HepG2 (cell line): ENCODE measurements around the gene FGD4. TPM values are rescaled to one million over a fixed set of nuclear protein-coding genes. Genes with fewer than 3 reads are reported as not detected.

Source experiments
- ATAC-seq: fragments of 200-7000 bp; cut with Tn5 transposase; 3 replicates; pipeline ENCODE4 v1.9.1; 2020; ENCODE audit warnings: mild to moderate bottlenecking, moderate library complexity
- BruUV-seq: library from RNA; stranded (reverse); fragments of 400-500 nt; replicated peaks from 2 replicates; lab custom pipeline; 2021; lab: Mats Ljungman, UMichigan
- CTCF ChIA-PET: fragments of 300-600 bp; formaldehyde crosslinking; extraction: SDS; loops from one replicate; lab custom pipeline; 2021; ENCODE audit warnings: low total read pairs, inconsistent platforms, low intra/inter-chr PET ratio; lab: Yijun Ruan, JAX
- POLR2A ChIA-PET: fragments of 350-600 bp; sonication (Branson Sonifier 250); formaldehyde crosslinking; loops from one replicate; lab custom pipeline; 2020; ENCODE audit warnings: antibody characterized with exemption, inconsistent platforms; lab: Yijun Ruan, JAX
- DNase-seq: peaks from one replicate; pipeline ENCODE4 v3.0.0-alpha.2; 2015; ENCODE audit warnings: low spot score
- FAIRE-seq: peaks from 3 replicates; lab custom pipeline; 2011; peaks lifted over from hg19 to GRCh38; lab: Jason Lieb, UNC
- H2AFZ ChIP-seq: one replicate; pipeline ENCODE4 v1.6.1; 2011; ENCODE audit warnings: low read length, inconsistent platforms
- H3K27ac ChIP-seq: fragments of 300-600 bp; 3 replicates; pipeline ENCODE4 v1.8.0; 2011; ENCODE audit warnings: mixed run types, mild to moderate bottlenecking, mixed read lengths, low read length, inconsistent platforms; ENCODE audit not compliant: insufficient read depth; ENCODE audit errors: extremely low read length
- H3K27me3 ChIP-seq, 2 experiments: fragments of 200-600 bp in 1 of 2; 2 replicates in 1 of 2; 3 replicates in 1 of 2; pipeline versions ENCODE4 v1.6.0 to v1.8.0; 2011; ENCODE audit warnings: low read length in 2 of 2, mild to moderate bottlenecking in 2 of 2, moderate library complexity in 2 of 2, inconsistent platforms in 1 of 2; ENCODE audit not compliant: insufficient read depth in 2 of 2, control insufficient read depth in 1 of 2
- H3K36me3 ChIP-seq, 2 experiments: fragments of 200-600 bp in 1 of 2; replicated peaks in 1 of 2; 2 replicates in 1 of 2; 3 replicates in 1 of 2; pipeline versions ENCODE4 v1.5.1 to v1.8.0; 2011; ENCODE audit warnings: low read length in 2 of 2, inconsistent platforms in 1 of 2; ENCODE audit not compliant: insufficient read depth in 2 of 2, control insufficient read depth in 1 of 2
- H3K4me1 ChIP-seq: 2 replicates; pipeline ENCODE4 v1.5.1; 2012; ENCODE audit warnings: low read length, inconsistent platforms; ENCODE audit not compliant: insufficient read depth
- H3K4me2 ChIP-seq: 2 replicates; pipeline ENCODE4 v1.6.0; 2011; ENCODE audit warnings: low read depth, low read length, inconsistent platforms
- H3K4me3 ChIP-seq, 3 experiments: fragments of 200-600 bp in 1 of 3; sonication (generic), shearing (Covaris generic) in 1 of 3; replicated peaks in 1 of 3; 2 replicates each; pipeline ENCODE4 v1.5.1; 2011 to 2016; ENCODE audit warnings: low read length in 3 of 3, inconsistent platforms in 2 of 3, low read depth in 2 of 3, mild to moderate bottlenecking in 2 of 3, control low read depth in 1 of 3, mixed read lengths in 1 of 3; ENCODE audit not compliant: insufficient read depth in 1 of 3
- H3K79me2 ChIP-seq: one replicate; pipeline ENCODE4 v1.6.1; 2011; ENCODE audit warnings: low read length, inconsistent platforms; ENCODE audit not compliant: insufficient read depth
- H3K9ac ChIP-seq: 2 replicates; pipeline ENCODE4 v1.6.0; 2011; ENCODE audit warnings: mild to moderate bottlenecking, low read depth, low read length, inconsistent platforms; ENCODE audit not compliant: insufficient read depth
- H3K9me3 ChIP-seq: 2 replicates; pipeline ENCODE4 v1.5.1; 2012; ENCODE audit warnings: mild to moderate bottlenecking, low read length
- H4K20me1 ChIP-seq: 2 replicates; pipeline ENCODE4 v1.6.0; 2011; ENCODE audit warnings: inconsistent platforms, mild to moderate bottlenecking, low read length, moderate library complexity; ENCODE audit not compliant: insufficient read depth
- CEBPG ChIP-seq: IDR thresholded peaks from 2 replicates; pipeline ENCODE4 v1.6.1; 2016
- ELF4 ChIP-seq: sonication (generic); formaldehyde crosslinking; IDR thresholded peaks from 2 replicates; pipeline ENCODE4 v1.5.0; 2020; ENCODE audit warnings: missing genetic modification reagents, mild to moderate bottlenecking, moderate library complexity, borderline replicate concordance
- HMGXB3 ChIP-seq: sonication (generic); formaldehyde crosslinking; IDR thresholded peaks from 2 replicates; pipeline ENCODE4 v1.4.0; 2020; ENCODE audit warnings: missing genetic modification reagents, borderline replicate concordance
- HOXA3 ChIP-seq: sonication (generic); formaldehyde crosslinking; IDR thresholded peaks from 2 replicates; pipeline ENCODE4 v1.5.0; 2020; ENCODE audit warnings: missing genetic modification reagents
- MIXL1 ChIP-seq: IDR thresholded peaks from 2 replicates; pipeline ENCODE4 v1.6.1; 2016
- MTA3 ChIP-seq: sonication (generic); formaldehyde crosslinking; IDR thresholded peaks from 2 replicates; pipeline ENCODE4 v1.4.0; 2020; ENCODE audit warnings: missing genetic modification reagents
- PRPF4 ChIP-seq: fragments of 200-400 bp; formaldehyde crosslinking; IDR thresholded peaks from 2 replicates; pipeline ENCODE4 v1.6.1; 2016; ENCODE audit warnings: low read length, low read depth; ENCODE audit not compliant: poor library complexity, severe bottlenecking
- SNRNP70 ChIP-seq: fragments of 200-400 bp; formaldehyde crosslinking; IDR thresholded peaks from 2 replicates; pipeline ENCODE4 v1.6.1; 2017; ENCODE audit warnings: mild to moderate bottlenecking, low read depth, low read length, moderate library complexity
- SOX13 ChIP-seq, 3 experiments: fragments of 450-650 bp in 1 of 3; sonication (generic) in 1 of 3; formaldehyde crosslinking in 1 of 3; IDR thresholded peaks in 2 of 3; conservative IDR thresholded peaks in 1 of 3; 2 replicates each; pipeline versions ENCODE4 v1.5.0 to v1.6.1; 2016 to 2020; ENCODE audit warnings: antibody characterized with exemption in 1 of 3, mild to moderate bottlenecking in 1 of 3, missing compliant biosample characterization in 1 of 3, missing genetic modification reagents in 1 of 3, moderate library complexity in 1 of 3
- TFAP4 ChIP-seq: sonication (generic); IDR thresholded peaks from 2 replicates; pipeline ENCODE4 v1.6.1; 2016; ENCODE audit warnings: low read depth, borderline replicate concordance
- THAP7 ChIP-seq: sonication (generic); formaldehyde crosslinking; IDR thresholded peaks from 2 replicates; pipeline ENCODE4 v1.8.1; 2023; ENCODE audit warnings: mild to moderate bottlenecking, missing genetic modification reagents
- ZNF281 ChIP-seq: sonication (generic); formaldehyde crosslinking; IDR thresholded peaks from 2 replicates; pipeline ENCODE4 v1.4.0; 2020; ENCODE audit warnings: missing genetic modification reagents, borderline replicate concordance
- ZSCAN9 ChIP-seq: IDR thresholded peaks from 2 replicates; pipeline ENCODE4 v1.6.1; 2016; ENCODE audit warnings: borderline replicate concordance
- WGBS: methylation state at CpG from one replicate; pipeline ENCODE4 v1.1.6; 2017; ENCODE audit warnings: low lambda C conversion rate; 5-methylcytosine and 5-hydroxymethylcytosine counted together
- in situ Hi-C: cut with HindIII; loops from 2 replicates; pipeline ENCODE4 v1.10.0; 2017; ENCODE audit warnings: low pct_unique_long_range_greater_than_20kb; ENCODE audit not compliant: extremely low pct_ligation_motif_present
- intact Hi-C: fragments of 100-400 bp; cut with micrococcal nuclease; formaldehyde crosslinking; loops from one replicate; pipeline ENCODE4 v1.10.0; 2022; ENCODE audit not compliant: unreplicated experiment
- polyA plus RNA-seq, 8 experiments: library from polyadenylated mRNA; depleted of rRNA in 3 of 8; stranded (reverse) in 7 of 8; unstranded in 1 of 8; fragments of >200 nt; fragmentation: Illumina TruSeq in 4 of 8; extraction: Trizol in 4 of 8; gene quantifications; 2 replicates each; pipeline versions ENCODE4 v1.2.1 to v1.2.3, GENCODE V29; 2011 to 2016; ENCODE audit warnings: low read depth in 4 of 8, missing spikeins in 1 of 8, mixed read lengths in 1 of 8; ENCODE audit not compliant: insufficient read depth in 1 of 8
- total RNA-seq, 5 experiments: library from RNA; depleted of rRNA; stranded (reverse); fragments of >200 nt; fragmentation: Illumina TruSeq; extraction: Trizol; gene quantifications; 2 replicates each; pipeline ENCODE4 v1.2.3, GENCODE V29; 2016; ENCODE audit warnings: low read depth in 1 of 5

Gene FGD4
- total and polyA plus RNA-seq, 2 of the 13 experiments (the other 11 are each of a cell fraction or from before 2014, with no cell fraction given) = 4.6 to 6.6 TPM

GRCh38 chr12:32562413-32562812 is 163.1 kb downstream of the FGD4 start (continued):
- TF ChIP-seq HOXA3 (CRISPR knock-in tag) (peak; percentile 40; the same call in 1 of the 2 replicates), MIXL1 (CRISPR knock-in tag) (0 out of 2 replicates have a peak, but pooled peaks have one; percentile 45)
- TF ChIP-seq, all 625 proteins: peak for 35; not testable (repeated sequence) for 590

- Histone ChIP-seq H2AFZ (no peak overlapping the region), H3K9me3 (no peaks in the 10 kb centered on the region), H3K27ac (no peak overlapping the region), H3K4me1 (peaks cover 46% of the 10 kb centered on the region), H3K9ac (no peak overlapping the region), H3K4me3 (no peak overlapping the region), H3K4me2 (no peak overlapping the region), H4K20me1 (no peaks in the 10 kb centered on the region), H3K36me3 (peaks cover 5 to 20% of the 10 kb centered on the region in 2 experiments; a peak in 4 of 5 replicates), H3K79me2 (no peaks in the 10 kb centered on the region), H3K27me3 (no peaks in the 10 kb centered on the region)
- ATAC-seq (no peak), DNase-seq (no peak), FAIRE-seq (no peak)
- ChIA-PET CTCF (no interaction called here), POLR2A (no interaction called here)
- intact Hi-C loops = no loop called here
- WGBS = 56% methylated on average over 2 of the region's 2 CpGs
- no TSS peak for BruUV-seq
- in situ Hi-C loops = no loop called here
- TF ChIP-seq HMGXB3 (CRISPR knock-in tag) = no peak
- no peak for TF ChIP-seq ZNF281 (CRISPR knock-in tag)
- no peak for TF ChIP-seq ZSCAN9
- no peak for TF ChIP-seq ELF4
- TF ChIP-seq SNRNP70 = no peak
- no peak for TF ChIP-seq CEBPG (CRISPR knock-in tag)
- no peak for TF ChIP-seq PRPF4
- TF ChIP-seq TFAP4 = no peak
- TF ChIP-seq MTA3 = no peak
- TF ChIP-seq SOX13 (IDR thresholded peaks at IDR 0.05) = no peak
- TF ChIP-seq SOX13 (CRISPR knock-in tag; conservative IDR thresholded peaks at IDR 0.05 in 1 of 2, IDR thresholded peaks at IDR 0.05 in 1 of 2) = no peak
- TF ChIP-seq THAP7 (CRISPR knock-in tag) = no peak
These were observed 167.4 kb downstream of the FGD4 start for GRCh38 chr12:32566663-32567295.
